PFSK-1 (cell line): ENCODE measurements around the gene FABP1.

Experiments used
- POLR2AphosphoS5 ChIP-seq: IDR thresholded peaks from 2 replicates; pipeline ENCODE4 v1.6.1; 2012; ENCODE audit warnings: low read depth, mild to moderate bottlenecking, control low read depth, low read length, moderate library complexity
- SIN3A ChIP-seq: IDR thresholded peaks from 2 replicates; pipeline ENCODE4 v1.6.1; 2012; ENCODE audit warnings: mild to moderate bottlenecking, low read length, moderate library complexity, borderline replicate concordance; ENCODE audit not compliant: insufficient read depth

- TF ChIP-seq SIN3A (no peak), POLR2AphosphoS5 (no peak)
These were observed 50.8 kb downstream of the FABP1 start for GRCh38 chr2:88077080-88077479.
